GM19468 (cell line): Measurements from ENCODE around the gene RABGAP1.

Experiments used
- ATAC-seq: cut with Tn5 transposase; IDR thresholded peaks from one replicate; pipeline ENCODE4 v1.9.1; 2021; ENCODE audit warnings: mild to moderate bottlenecking, moderate library complexity, moderate number of reproducible peaks; ENCODE audit not compliant: unreplicated experiment; ENCODE audit errors: extremely low read depth

The RABGAP1 gene

DNA sequence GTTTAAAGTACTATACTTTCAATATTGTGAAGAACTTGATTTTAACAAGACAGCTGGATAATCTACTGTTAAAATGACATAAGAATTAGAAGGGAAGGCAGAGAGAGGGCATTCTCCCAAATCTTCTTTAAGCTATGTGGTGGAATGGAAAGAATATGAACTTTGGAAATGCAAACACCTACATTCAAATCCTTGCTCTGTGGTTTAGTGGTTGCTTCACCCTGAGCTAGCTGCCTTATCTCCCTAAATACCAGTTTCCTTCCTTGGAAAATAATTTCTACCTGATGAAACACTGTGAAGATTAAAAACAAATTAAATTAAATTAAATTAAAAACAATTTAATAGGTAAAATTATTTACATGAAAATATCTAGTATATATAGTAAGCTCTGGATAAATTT lies 191.2 kb downstream of the RABGAP1 start:
- no peak for ATAC-seq

- ATAC-seq, result no peak
Measured at GRCh38 chr9:123132696-123133095, 191.9 kb downstream of the RABGAP1 start.

- ATAC-seq, result no peak
Measured at GRCh38 chr9:123135430-123135829, 194.6 kb downstream of the RABGAP1 start.

DNA sequence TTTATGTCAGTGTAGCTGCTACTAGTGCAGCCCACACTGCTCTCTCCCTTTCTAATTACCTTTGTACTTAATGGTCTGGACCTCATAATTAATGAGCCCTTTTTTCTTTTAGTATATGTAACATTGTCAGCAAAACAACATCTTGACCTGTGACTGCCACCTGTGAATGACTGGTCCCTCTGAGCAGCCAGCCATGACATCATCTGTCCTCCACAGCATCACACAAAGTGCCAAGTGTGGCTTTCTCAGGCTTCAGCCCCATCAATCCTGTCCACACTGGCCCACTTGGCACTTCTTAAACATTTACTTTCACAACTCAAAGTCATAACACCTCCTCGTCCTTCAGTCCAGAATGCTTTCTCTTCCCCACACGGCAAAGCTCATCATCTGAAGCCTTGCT lies 197.3 kb downstream of the RABGAP1 start:
- no peak for ATAC-seq

GRCh38 chr9:123149067-123149466 lies 208.2 kb downstream of the RABGAP1 start:
- no peak for ATAC-seq

DNA sequence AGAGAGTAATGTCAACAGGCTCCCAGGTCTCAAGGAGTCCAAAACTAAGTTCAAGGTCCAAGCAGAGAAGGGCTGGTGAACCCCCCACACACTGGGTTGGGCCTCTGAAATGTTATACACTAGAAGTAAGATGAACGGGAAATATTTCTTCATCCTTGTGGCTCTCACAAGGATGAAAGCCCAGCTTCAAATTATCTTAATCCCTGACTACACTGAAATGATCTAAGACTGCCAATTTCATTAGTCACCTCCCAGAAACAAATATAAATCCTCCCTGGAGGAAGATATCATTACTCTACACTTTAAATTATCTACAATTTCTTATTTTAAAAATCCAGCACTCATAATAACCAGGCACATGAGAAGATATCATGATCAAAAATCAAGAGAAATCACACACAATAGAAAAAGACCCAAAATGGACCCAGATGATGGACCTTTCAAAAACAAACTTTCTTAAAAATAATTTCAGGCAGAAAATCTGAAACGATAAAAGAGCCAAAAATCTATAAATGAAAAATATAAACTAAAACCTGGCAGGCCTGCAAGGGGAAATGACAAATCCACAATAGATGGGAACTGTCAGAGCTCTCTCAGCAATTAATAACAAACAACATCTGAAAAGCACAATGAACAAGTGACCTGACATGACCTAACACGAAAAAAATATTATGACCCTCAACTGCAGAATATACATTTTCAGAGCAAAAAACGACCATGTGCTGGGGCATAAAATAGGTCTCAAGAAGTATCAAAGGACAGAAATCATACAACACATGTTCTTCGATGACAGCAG lies 210.1 kb downstream of the RABGAP1 start:
- ATAC-seq, result no peak
